Activated CD4-positive, alpha-beta T cell treated with anti-CD3 and anti-CD28 coated beads for 1 hour (primary cell): ENCODE results near the gene MID1.

ENCODE experiments used
- DNase-seq: peaks from one replicate; pipeline ENCODE4 v3.0.0-alpha.2; 2020

MID1 gene

GRCh38 chrX:10423716-10424115, 196.7 kb downstream of the MID1 start:
- DNase-seq, result no peak

GRCh38 chrX:10420134-10420533, 200.3 kb downstream of the MID1 start:
- no peak for DNase-seq

GRCh38 chrX:10416424-10416823, 204.0 kb downstream of the MID1 start:
- no peak for DNase-seq

- no peak for DNase-seq
Measured at GRCh38 chrX:10415306-10416001, 204.9 kb downstream of the MID1 start.

- no peak for DNase-seq
Measured at GRCh38 chrX:10414862-10415261, 205.5 kb downstream of the MID1 start.

- DNase-seq, result no peak
Measured at GRCh38 chrX:10414156-10414824, 206.1 kb downstream of the MID1 start.

GRCh38 chrX:10404436-10404835, 215.9 kb downstream of the MID1 start:
- no peak for DNase-seq

- no peak for DNase-seq
Measured at GRCh38 chrX:10401239-10401638, 219.1 kb downstream of the MID1 start.

- no peak for DNase-seq
Measured at GRCh38 chrX:10399043-10399741, 221.2 kb downstream of the MID1 start.

GRCh38 chrX:10398215-10398614, 222.2 kb downstream of the MID1 start:
- no peak for DNase-seq

GRCh38 chrX:10397349-10397748, 223.0 kb downstream of the MID1 start:
- no peak for DNase-seq

- no peak for DNase-seq
Measured at GRCh38 chrX:10395643-10396042, 224.7 kb downstream of the MID1 start.
